PC-9 (cell line): ENCODE measurements around the gene HDAC1. TPM values are rescaled to one million over a fixed set of nuclear protein-coding genes. Genes with fewer than 3 reads are reported as not detected.

ENCODE experiments used
- BruUV-seq: library from RNA; stranded (reverse); fragments of 400-500 nt; replicated peaks from 2 replicates; lab custom pipeline; 2021; lab: Mats Ljungman, UMichigan
- CTCF ChIA-PET: fragments of 300-600 bp; sonication (Branson Sonifier 250); formaldehyde crosslinking; loops from one replicate; lab custom pipeline; 2022; ENCODE audit warnings: antibody characterized with exemption; lab: Charles Lee
- POLR2A ChIA-PET: fragments of 300-600 bp; sonication (Branson Sonifier 250); formaldehyde crosslinking; loops from one replicate; lab custom pipeline; 2022; ENCODE audit warnings: antibody characterized with exemption; ENCODE audit not compliant: unreplicated experiment; lab: Charles Lee
- DNase-seq, 2 experiments: peaks; one replicate each; pipeline versions ENCODE4 v3.0.0 to v3.0.0-alpha.2; 2015 to 2022; ENCODE audit warnings: mixed read lengths in 1 of 2
- H2AFZ ChIP-seq: fragments of 200-600 bp; sonication (generic); 2 replicates; pipeline ENCODE4 v1.8.1; 2017; ENCODE audit warnings: antibody characterized with exemption
- H3F3A ChIP-seq: fragments of 200-600 bp; sonication (generic); 2 replicates; pipeline ENCODE4 v1.8.1; 2017; ENCODE audit warnings: antibody characterized with exemption, mild to moderate bottlenecking, low read depth; ENCODE audit not compliant: insufficient read depth
- H3K27ac ChIP-seq: fragments of 200-600 bp; sonication (generic); 2 replicates; pipeline ENCODE4 v1.6.1; 2016; ENCODE audit warnings: mixed run types
- H3K27me3 ChIP-seq: fragments of 200-600 bp; sonication (generic); 2 replicates; pipeline ENCODE4 v1.6.1; 2016; ENCODE audit warnings: low read depth, mixed run types; ENCODE audit not compliant: insufficient read depth
- H3K36me3 ChIP-seq: fragments of 200-600 bp; sonication (generic); 2 replicates; pipeline ENCODE4 v1.6.1; 2016; ENCODE audit warnings: low read depth, mixed run types
- H3K4me1 ChIP-seq: fragments of 200-600 bp; sonication (generic); replicated peaks from 2 replicates; pipeline ENCODE4 v1.6.1; 2016; ENCODE audit warnings: mixed run types; ENCODE audit not compliant: insufficient read depth
- H3K4me2 ChIP-seq: fragments of 200-600 bp; sonication (generic); 2 replicates; pipeline ENCODE4 v1.6.1; 2017; ENCODE audit warnings: mixed run types
- H3K4me3 ChIP-seq: fragments of 200-600 bp; sonication (generic); 2 replicates; pipeline ENCODE4 v1.6.1; 2016; ENCODE audit warnings: mixed run types
- H3K79me2 ChIP-seq: fragments of 200-600 bp; sonication (generic); 2 replicates; pipeline ENCODE4 v1.6.1; 2017; ENCODE audit warnings: low read depth, mixed run types
- H3K9me2 ChIP-seq: fragments of 200-600 bp; sonication (generic); 2 replicates; pipeline ENCODE4 v1.8.1; 2017; ENCODE audit warnings: mild to moderate bottlenecking; ENCODE audit not compliant: insufficient read depth
- H3K9me3 ChIP-seq: fragments of 200-600 bp; sonication (generic); 2 replicates; pipeline ENCODE4 v1.8.1; 2016; ENCODE audit warnings: low read depth; ENCODE audit not compliant: insufficient read depth
- H4K20me1 ChIP-seq: fragments of 200-600 bp; sonication (generic); 2 replicates; pipeline ENCODE4 v1.8.1; 2017; ENCODE audit not compliant: insufficient read depth
- CTCF ChIP-seq: fragments of 200-600 bp; sonication (generic); conservative IDR thresholded peaks from 2 replicates; pipeline ENCODE4 v1.6.1; 2017; ENCODE audit warnings: mixed run types, antibody characterized with exemption, mild to moderate bottlenecking, moderate library complexity
- EZH2 ChIP-seq: fragments of 200-600 bp; sonication (generic); IDR thresholded peaks from 2 replicates; pipeline ENCODE4 v1.8.0; 2017; ENCODE audit warnings: antibody characterized with exemption, low read depth
- intact Hi-C: fragments of 100-400 bp; cut with micrococcal nuclease; formaldehyde crosslinking; loops from one replicate; pipeline ENCODE4 v1.10.0; 2022; ENCODE audit not compliant: unreplicated experiment
- total RNA-seq: library from RNA; stranded (reverse); gene quantifications from 2 replicates; pipeline ENCODE4 v1.2.3, GENCODE V29; 2021

HDAC1 gene
- total RNA-seq, 1 experiment from 2014 or later: 171 TPM

GRCh38 chr1:32364836-32365235, 73.0 kb downstream of the HDAC1 start:
- H3K4me2 ChIP-seq: no peak overlapping the region
- DNase-seq: no peak
- H3K79me2 ChIP-seq: no peaks in the 10 kb centered on the region
- intact Hi-C loops: no loop called here
- H3K36me3 ChIP-seq: peaks cover 18% of the 10 kb centered on the region; the same call in 1 of the 2 replicates
- no peak overlapping the region for H2AFZ ChIP-seq
- no peak overlapping the region for H3K4me3 ChIP-seq
- ChIA-PET POLR2A (interaction anchor here (0.8 kb wide), 1 partner anchor 167 kb away, joined by 5 read pairs; no protein-coding TSS in a partner anchor), CTCF (no interaction called here)
- no peaks in the 10 kb centered on the region for H3K9me2 ChIP-seq
- no peak overlapping the region for H3K27ac ChIP-seq
- BruUV-seq: no TSS peak
- no peaks in the 10 kb centered on the region for H3K9me3 ChIP-seq
- no peaks in the 10 kb centered on the region; the same call in 1 of the 2 replicates for H4K20me1 ChIP-seq
- TF ChIP-seq CTCF (no peak), EZH2 (no peak)
- H3K4me1 ChIP-seq: no peaks in the 10 kb centered on the region
- H3K27me3 ChIP-seq: no peaks in the 10 kb centered on the region
- H3F3A ChIP-seq: peaks cover 25% of the 10 kb centered on the region; the same call in 1 of the 2 replicates

GRCh38 chr1:32365445-32365844, 73.6 kb downstream of the HDAC1 start:
- POLR2A ChIA-PET: interaction anchor here (0.8 kb wide), 1 partner anchor 168 kb away, joined by 5 read pairs; no protein-coding TSS in a partner anchor
- Histone ChIP-seq H3K9me3 (no peaks in the 10 kb centered on the region), H3K4me3 (no peak overlapping the region), H4K20me1 (no peaks in the 10 kb centered on the region; the same call in 1 of the 2 replicates), H3K27me3 (no peaks in the 10 kb centered on the region), H2AFZ (no peak overlapping the region), H3F3A (peaks cover 21% of the 10 kb centered on the region; the same call in 1 of the 2 replicates), H3K4me2 (no peak overlapping the region), H3K79me2 (no peaks in the 10 kb centered on the region), H3K9me2 (no peaks in the 10 kb centered on the region), H3K36me3 (peaks cover 18% of the 10 kb centered on the region; the same call in 1 of the 2 replicates), H3K27ac (no peak overlapping the region), H3K4me1 (no peaks in the 10 kb centered on the region)
- TF ChIP-seq EZH2: no peak
- TF ChIP-seq CTCF: no peak
- CTCF ChIA-PET: no interaction called here
- BruUV-seq: no TSS peak
- no peak for DNase-seq
- intact Hi-C loops: no loop called here

DNA sequence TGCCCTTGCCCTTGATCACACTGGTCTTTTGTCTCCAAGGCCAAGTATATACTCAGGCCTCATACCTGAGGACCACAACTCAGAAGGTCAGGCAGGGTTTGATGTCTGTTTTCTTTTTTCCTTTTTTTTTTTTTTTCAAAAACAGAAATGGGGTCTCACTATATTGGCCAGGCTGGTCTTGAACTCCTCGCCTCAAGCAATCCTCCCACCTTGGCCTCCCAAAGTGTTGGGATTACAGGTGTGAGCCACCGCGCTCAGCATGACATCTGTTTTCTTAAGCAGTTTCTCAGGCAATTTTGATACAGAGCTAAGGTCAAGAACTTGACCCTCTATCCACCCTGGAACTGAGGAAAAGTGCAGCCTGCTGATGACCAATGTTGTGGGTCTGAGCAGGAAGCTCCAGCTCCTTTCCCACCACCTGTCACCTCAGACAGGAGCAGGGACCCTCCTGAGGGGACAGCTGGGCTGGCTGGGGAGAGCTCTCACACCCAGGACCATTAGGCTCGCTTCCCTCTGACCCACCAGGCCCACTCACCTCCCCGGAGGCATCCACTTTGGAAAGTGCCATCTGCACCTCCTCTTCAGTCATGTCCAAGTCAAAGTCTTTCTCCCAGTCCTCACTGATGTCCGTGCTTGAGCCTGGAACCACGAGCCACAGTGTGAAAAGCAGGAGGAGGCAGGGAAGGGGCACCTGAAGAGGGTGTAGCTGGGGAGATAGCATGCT, 76.2 kb downstream of the HDAC1 start:
- no TSS peak for BruUV-seq
- ChIA-PET POLR2A (no interaction called here), CTCF (interaction anchor here (0.5 kb wide), 1 partner anchor 22 kb away, joined by 3 read pairs; no protein-coding TSS in a partner anchor)
- Histone ChIP-seq H4K20me1 (peaks cover 5% of the 10 kb centered on the region; the same call in 1 of the 2 replicates), H3K9me2 (no peaks in the 10 kb centered on the region), H3K4me2 (no peak overlapping the region), H3K4me1 (no peaks in the 10 kb centered on the region), H2AFZ (no peak overlapping the region), H3K9me3 (no peaks in the 10 kb centered on the region), H3K79me2 (no peaks in the 10 kb centered on the region), H3K4me3 (no peak overlapping the region), H3K36me3 (peaks cover 27% of the 10 kb centered on the region; the same call in 1 of the 2 replicates), H3K27me3 (no peaks in the 10 kb centered on the region), H3F3A (peaks cover 19% of the 10 kb centered on the region), H3K27ac (no peak overlapping the region)
- intact Hi-C loops: no loop called here
- no peak for TF ChIP-seq EZH2
- TF ChIP-seq CTCF: no peak
- DNase-seq: no peak
